ENCODE results near the gene RPUSD2. TPM values are rescaled to one million over a fixed set of nuclear protein-coding genes. Genes with fewer than 3 reads are reported as not detected.

RPUSD2 gene
- total RNA-seq, 1 experiment from 2014 or later = 16.4 TPM

GRCh38 chr15:40613080-40613479, 44.0 kb downstream of the RPUSD2 start:
- no peak for DNase-seq (ENCODE audit: low read depth in 1 of 2, low spot score in 2 of 2)
- no peaks in the 10 kb centered on the region for H3K4me1 ChIP-seq (replicated peaks)
- H3K27me3 ChIP-seq (replicated peaks) = no peaks in the 10 kb centered on the region
- no peak overlapping the region for H3K4me3 ChIP-seq
- H3K36me3 ChIP-seq = peaks cover 70% of the 10 kb centered on the region
- H3K9me3 ChIP-seq (replicated peaks) = no peaks in the 10 kb centered on the region
- H3K27ac ChIP-seq = no peak overlapping the region

- no peak for DNase-seq (ENCODE audit: low read depth in 1 of 2, low spot score in 2 of 2)
- no peak overlapping the region for H3K27ac ChIP-seq
- no peaks in the 10 kb centered on the region for H3K27me3 ChIP-seq (replicated peaks)
- H3K4me1 ChIP-seq (replicated peaks) = no peaks in the 10 kb centered on the region
- H3K9me3 ChIP-seq (replicated peaks) = no peaks in the 10 kb centered on the region
- H3K4me3 ChIP-seq = no peak overlapping the region
- H3K36me3 ChIP-seq = peaks cover 75% of the 10 kb centered on the region
Measured at GRCh38 chr15:40618023-40618422, 48.9 kb downstream of the RPUSD2 start.

GRCh38 chr15:40618906-40619305, 49.8 kb downstream of the RPUSD2 start:
- H3K36me3 ChIP-seq = peaks cover 79% of the 10 kb centered on the region
- no peaks in the 10 kb centered on the region for H3K4me1 ChIP-seq (replicated peaks)
- DNase-seq (ENCODE audit: low read depth in 1 of 2, low spot score in 2 of 2) = no peak
- H3K27ac ChIP-seq = no peak overlapping the region
- no peaks in the 10 kb centered on the region for H3K9me3 ChIP-seq (replicated peaks)
- no peaks in the 10 kb centered on the region for H3K27me3 ChIP-seq (replicated peaks)
- no peak overlapping the region for H3K4me3 ChIP-seq

GRCh38 chr15:40623361-40623760, 54.3 kb downstream of the RPUSD2 start:
- H3K4me1 ChIP-seq (replicated peaks) = no peaks in the 10 kb centered on the region
- H3K27me3 ChIP-seq (replicated peaks) = no peaks in the 10 kb centered on the region
- no peak for DNase-seq (ENCODE audit: low read depth in 1 of 2, low spot score in 2 of 2)
- no peak overlapping the region for H3K4me3 ChIP-seq
- H3K9me3 ChIP-seq (replicated peaks) = no peaks in the 10 kb centered on the region
- H3K27ac ChIP-seq = no peak overlapping the region
- H3K36me3 ChIP-seq = peaks cover 87% of the 10 kb centered on the region

Other genes with a start within 250 kb of the RPUSD2 start
- 89.8 and 101 TPM in 2 replicates for gene INAFM2, start 245.6 kb upstream of the RPUSD2 start, total RNA-seq (2014; rRNA removed; shearing (Covaris generic))
- 29.5 and 39.0 TPM in 2 replicates for gene CCDC9B, start 228.4 kb upstream of the RPUSD2 start, total RNA-seq (2014; rRNA removed; shearing (Covaris generic))
- not detected in 2 replicates for gene PHGR1, start 218.3 kb upstream of the RPUSD2 start, total RNA-seq (2014; rRNA removed; shearing (Covaris generic))
- gene DISP2, start 211.1 kb upstream of the RPUSD2 start, total RNA-seq (2014; rRNA removed; shearing (Covaris generic)) = 0.21 and 0.28 TPM in 2 replicates
- 63.7 and 96.6 TPM in 2 replicates for gene KNSTRN, start 186.6 kb upstream of the RPUSD2 start, total RNA-seq (2014; rRNA removed; shearing (Covaris generic))
- gene IVD, start 163.5 kb upstream of the RPUSD2 start, total RNA-seq (2014; rRNA removed; shearing (Covaris generic)) = 22.3 and 25.3 TPM in 2 replicates
- gene BAHD1, start 128.3 kb upstream of the RPUSD2 start, total RNA-seq (2014; rRNA removed; shearing (Covaris generic)) = 8.4 and 11.4 TPM in 2 replicates
- 28.7 and 30.2 TPM in 2 replicates for gene CHST14, start 98.3 kb upstream of the RPUSD2 start, total RNA-seq (2014; rRNA removed; shearing (Covaris generic))
- 20.2 and 24.4 TPM in 2 replicates for gene CCDC32, start 4.3 kb upstream of the RPUSD2 start, total RNA-seq (2014; rRNA removed; shearing (Covaris generic))
- gene KNL1, start 24.9 kb downstream of the RPUSD2 start, total RNA-seq (2014; rRNA removed; shearing (Covaris generic)) = 83.2 and 88.4 TPM in 2 replicates
- 32.3 and 33.3 TPM in 2 replicates for gene RAD51, start 125.9 kb downstream of the RPUSD2 start, total RNA-seq (2014; rRNA removed; shearing (Covaris generic))
- gene RMDN3, start 186.0 kb downstream of the RPUSD2 start, total RNA-seq (2014; rRNA removed; shearing (Covaris generic)) = 23.8 and 37.7 TPM in 2 replicates
- gene GCHFR, start 194.8 kb downstream of the RPUSD2 start, total RNA-seq (2014; rRNA removed; shearing (Covaris generic)) = 0.22 and 1.4 TPM in 2 replicates
- gene C15orf62, start 200.7 kb downstream of the RPUSD2 start, total RNA-seq (2014; rRNA removed; shearing (Covaris generic)) = 0.03 TPM in 1 of 2 replicates, not detected in the other
- 33.8 and 39.2 TPM in 2 replicates for gene ZFYVE19, start 237.8 kb downstream of the RPUSD2 start, total RNA-seq (2014; rRNA removed; shearing (Covaris generic))
- 51.5 and 51.7 TPM in 2 replicates for gene DNAJC17, start 238.2 kb downstream of the RPUSD2 start, total RNA-seq (2014; rRNA removed; shearing (Covaris generic))

Data from SJSA1 (cell line).